ENCODE measurements around the gene ACOT9. TPM values are rescaled to one million over a fixed set of nuclear protein-coding genes. Genes with fewer than 3 reads are reported as not detected.
"Not testable (repeated sequence)": the region's sequence is repeated elsewhere in the genome, so short reads cannot be mapped to it uniquely, and the experiment has no call there.

Gene ACOT9
- polyA plus RNA-seq, 3 donors = 11.8 to 37.2 (median 34.7) TPM

DNA sequence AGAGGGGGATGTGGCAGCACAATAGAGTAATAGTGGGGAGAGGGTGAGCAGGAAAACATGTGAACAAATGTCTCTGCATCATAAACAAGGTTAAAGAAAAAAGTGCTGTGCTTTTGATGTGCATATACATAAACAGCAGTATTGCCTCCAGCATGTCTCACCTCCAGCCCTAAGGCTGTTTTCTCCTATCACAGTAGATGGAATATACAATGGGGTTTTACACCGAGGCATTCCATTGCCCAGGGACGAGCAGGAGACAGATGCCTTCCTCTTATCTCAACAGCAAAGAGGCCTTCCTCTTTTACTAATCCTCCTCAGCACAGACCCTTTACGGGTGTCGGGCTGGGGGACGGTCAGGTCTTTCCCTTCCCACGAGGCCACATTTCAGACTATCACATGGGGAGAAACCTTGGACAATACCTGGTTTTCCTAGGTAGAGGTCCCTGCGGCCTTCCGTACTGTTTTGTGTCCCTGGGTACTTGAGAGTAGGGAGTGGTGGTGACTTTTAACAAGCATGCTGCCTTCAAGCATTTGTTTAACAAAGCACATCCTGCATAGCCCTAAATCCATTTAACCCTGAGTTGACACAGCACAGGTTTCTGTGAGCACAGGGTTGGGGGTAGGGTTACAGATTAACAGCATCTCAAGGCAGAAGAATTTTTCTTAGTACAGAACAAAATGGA is 82.9 kb downstream of the ACOT9 start:
- WGBS, 3 donors = 57 to 71% (median 65%) methylated on average over 5 to 8 of the region's 8 CpGs
- H3K27ac ChIP-seq (ENCODE audit: low read depth, low read length) = not testable (repeated sequence)

DNA sequence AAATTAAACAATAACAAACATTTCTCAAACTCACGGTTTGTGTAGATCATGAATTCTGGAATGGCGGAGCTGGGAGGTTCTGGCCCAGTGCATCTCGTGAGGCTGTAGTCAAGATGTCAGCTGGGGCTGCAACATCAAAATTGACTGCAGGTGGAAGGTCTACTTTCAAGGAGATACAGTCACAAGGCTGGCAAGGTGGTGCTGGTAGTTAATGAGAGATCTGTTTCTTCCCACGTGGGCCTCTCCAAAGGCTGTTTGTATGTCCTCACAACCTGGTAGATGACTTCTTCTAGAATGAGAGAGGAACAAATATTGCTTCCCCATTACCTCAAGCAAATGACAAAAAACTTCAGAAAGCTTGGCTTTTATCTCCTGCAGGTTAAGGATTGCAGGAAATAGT is 83.7 kb downstream of the ACOT9 start:
- H3K27ac ChIP-seq (ENCODE audit: low read depth, low read length) = no peak overlapping the region
- 79 to 93% (median 88%) methylated on average over 4 of the region's 4 CpGs for WGBS, 3 donors

DNA sequence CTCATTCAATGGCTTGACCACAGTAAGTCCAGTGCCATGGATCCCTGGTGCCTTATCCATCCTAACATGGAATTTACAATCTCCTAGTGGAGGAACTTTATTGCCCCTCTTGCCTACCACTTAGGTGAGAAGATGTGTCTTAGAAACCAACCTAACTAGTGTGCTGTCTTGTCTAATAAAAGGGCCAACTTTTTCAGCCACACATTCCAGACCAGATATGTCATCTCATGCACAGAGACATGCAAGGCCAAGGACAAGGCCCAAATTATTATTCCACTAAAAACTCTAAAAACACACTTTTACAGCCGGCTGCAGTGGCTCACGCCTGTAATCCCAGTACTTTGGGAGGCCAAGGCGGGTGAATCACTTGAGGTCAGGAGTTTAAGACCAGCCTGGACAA is 86.4 kb downstream of the ACOT9 start:
- no peak overlapping the region for H3K27ac ChIP-seq (ENCODE audit: low read depth, low read length)
- 73 to 100% (median 90%) methylated on average over 3 of the region's 3 CpGs for WGBS, 3 donors

DNA sequence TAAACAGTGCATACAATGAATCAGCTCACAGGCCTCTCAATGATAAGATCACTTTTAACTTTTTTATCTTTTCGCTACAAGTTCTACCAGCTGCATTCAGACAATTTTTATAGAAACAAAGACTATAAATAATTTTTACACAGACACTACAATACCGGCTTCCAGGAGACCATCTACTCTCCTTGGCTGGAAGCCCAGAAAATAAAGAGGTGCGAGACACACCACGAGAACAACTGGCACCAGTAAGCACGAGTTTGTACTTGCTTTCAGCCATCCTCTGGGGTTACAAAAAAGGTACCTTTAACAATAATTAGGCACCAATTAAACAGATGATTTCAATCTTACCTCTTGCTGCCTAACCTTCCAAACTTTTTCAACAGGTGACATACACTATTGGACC is 87.0 kb downstream of the ACOT9 start:
- no peak overlapping the region for H3K27ac ChIP-seq (ENCODE audit: low read depth, low read length)
- WGBS, 3 donors = 52 to 63% (median 53%) methylated on average over 5 of the region's 5 CpGs

Other genes starting within 250 kb of the ACOT9 start
- gene PRDX4, start 75.8 kb downstream of the ACOT9 start, polyA plus RNA-seq = 100 to 1,000 TPM in 2 of 3 donors, 10 to 100 TPM in 1; 72.1 to 324 (median 120) TPM
- 1,000 to 10,000 TPM in 1 of 3 donors, 100 to 1,000 TPM in 2; 204 to 1,438 (median 895) TPM for gene SAT1, start 39.9 kb upstream of the ACOT9 start, polyA plus RNA-seq
- gene APOO, start 164.7 kb upstream of the ACOT9 start, polyA plus RNA-seq = 10 to 100 TPM in 2 of 3 donors, 1 to 10 TPM in 1; 8.7 to 15.8 (median 11.7) TPM
- under 1 TPM in 2 of 3 donors, not detected in 1; 0.15 to 0.16 TPM for gene CXorf58, start 164.7 kb upstream of the ACOT9 start, polyA plus RNA-seq

Data from adipose tissue (tissue), 3 donors.